Stimulated activated CD8-positive, alpha-beta memory T cell treated with anti-CD3 and anti-CD28 coated beads, Interleukin-2, amount 100 ng/mL, for 1 hour (primary cell): Measurements from ENCODE around the gene MSRB1.
"Not testable (repeated sequence)": the region's sequence is repeated elsewhere in the genome, so short reads cannot be mapped to it uniquely, and the experiment has no call there.

Experiments used
- DNase-seq, 2 donors: peaks; one replicate each; pipeline ENCODE4 v3.0.0-alpha.2; 2020; ENCODE audit warnings: low read depth in 2 of 2

MSRB1 gene

DNA sequence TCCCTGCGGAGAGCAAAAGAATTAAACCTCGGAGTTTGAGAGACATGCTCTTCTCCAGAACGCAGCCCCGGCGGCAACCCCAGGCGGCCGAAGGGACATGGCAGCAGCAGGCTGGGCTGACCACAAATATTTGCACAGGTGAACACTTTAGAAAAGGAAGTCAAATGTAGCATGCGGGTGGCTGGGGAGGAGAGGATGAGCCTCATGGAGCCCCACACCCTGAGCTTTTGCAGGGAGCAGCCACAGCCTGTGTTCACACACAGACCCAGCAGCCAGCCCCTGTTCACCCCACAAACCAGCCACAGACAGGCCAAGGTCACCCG lies 42.6 kb downstream of the MSRB1 start:
- DNase-seq, result no peak

DNA sequence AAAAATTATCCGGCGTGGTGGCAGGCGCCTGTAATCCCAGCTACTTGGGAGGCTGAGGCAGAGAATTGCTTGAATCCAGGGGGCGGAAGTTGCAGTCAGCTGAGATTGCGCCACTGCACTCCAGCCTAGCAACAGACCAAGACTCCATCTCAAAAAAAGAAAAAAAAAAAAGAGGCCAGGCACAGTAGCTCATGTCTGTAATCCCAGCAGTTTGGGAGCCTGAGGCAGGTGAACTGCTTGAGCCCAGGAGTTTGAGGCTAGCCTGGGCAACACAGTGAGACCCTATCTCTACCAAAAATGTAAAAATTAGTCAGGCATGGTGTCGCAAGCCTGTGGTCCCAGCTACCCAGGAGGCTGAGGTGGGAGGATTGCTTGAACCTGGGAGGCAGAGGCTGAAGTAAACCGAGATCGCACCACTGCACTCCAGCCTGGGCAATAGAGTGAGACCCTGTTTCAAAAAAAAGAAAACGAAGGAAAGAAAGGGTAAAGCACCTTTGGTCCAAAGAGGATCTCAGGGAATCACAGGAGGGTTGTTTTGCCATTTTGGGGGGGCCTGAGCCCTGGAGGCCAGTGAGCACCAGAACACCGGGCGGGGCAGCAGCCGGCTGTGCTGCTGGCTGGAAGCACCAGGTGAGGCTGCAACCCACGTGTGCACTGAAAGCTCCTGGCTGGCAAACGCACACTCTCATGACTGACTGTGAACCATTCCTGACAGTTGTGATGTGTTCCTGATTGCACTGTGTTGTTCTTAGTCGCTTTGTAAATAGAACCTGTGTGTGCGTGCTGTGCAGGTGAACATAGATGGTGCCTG lies 43.2 kb downstream of the MSRB1 start:
- no peak for DNase-seq

DNA sequence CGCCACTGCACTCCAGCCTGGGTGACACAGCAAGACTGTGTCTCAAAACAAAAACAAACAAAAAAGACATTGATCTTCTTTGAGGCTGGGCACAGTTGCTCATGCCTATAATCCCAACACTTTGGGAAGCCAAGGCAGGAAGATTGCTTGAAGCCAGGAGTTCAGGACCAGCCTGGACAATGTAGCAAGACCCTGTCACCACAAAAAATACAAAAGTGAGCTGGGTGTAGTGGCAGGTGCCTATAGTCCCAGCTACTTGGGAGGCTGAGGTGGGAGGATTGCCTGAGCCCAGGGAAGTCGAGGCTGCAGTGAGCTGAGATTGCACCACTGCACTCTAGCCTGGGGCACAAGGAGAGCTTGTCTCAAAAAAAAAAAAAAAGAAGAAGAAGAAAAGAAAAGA lies 45.3 kb downstream of the MSRB1 start:
- DNase-seq, result not testable (repeated sequence)

DNA sequence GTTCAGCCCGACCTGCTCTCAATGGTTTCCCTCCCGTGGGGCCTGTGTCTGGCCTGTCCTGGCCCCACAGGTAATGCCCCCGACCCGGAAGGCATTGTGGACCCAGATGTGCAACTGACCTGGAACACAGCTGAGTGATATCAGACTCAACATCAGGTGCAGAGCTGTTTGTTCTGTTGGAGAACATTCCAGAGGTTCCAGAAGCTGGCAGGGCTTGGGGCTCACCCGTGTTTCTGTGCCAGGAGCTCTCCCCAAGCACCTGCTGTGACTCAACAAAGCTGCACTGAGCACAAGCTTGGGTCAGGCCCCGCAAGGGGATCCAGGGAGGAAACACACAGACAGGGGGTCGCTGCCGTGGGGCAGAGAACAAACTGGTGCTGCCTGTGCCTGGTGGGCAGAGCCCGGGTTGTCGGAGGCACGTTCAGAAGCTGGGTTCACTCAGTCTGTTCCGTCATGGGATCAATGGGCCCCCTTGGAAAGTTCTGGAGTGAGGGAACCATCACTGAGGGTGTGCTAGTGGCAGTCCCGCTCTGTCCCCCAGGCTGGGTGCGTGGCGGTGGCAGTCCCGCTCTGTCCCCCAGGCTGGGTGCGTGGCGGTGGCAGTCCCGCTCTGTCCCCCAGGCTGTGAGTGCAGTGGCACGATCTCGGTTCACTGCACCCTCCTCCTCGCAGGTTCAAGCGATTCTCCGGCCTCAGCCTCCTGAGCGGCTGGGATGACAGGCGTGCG lies 46.9 kb downstream of the MSRB1 start:
- no peak for DNase-seq

DNA sequence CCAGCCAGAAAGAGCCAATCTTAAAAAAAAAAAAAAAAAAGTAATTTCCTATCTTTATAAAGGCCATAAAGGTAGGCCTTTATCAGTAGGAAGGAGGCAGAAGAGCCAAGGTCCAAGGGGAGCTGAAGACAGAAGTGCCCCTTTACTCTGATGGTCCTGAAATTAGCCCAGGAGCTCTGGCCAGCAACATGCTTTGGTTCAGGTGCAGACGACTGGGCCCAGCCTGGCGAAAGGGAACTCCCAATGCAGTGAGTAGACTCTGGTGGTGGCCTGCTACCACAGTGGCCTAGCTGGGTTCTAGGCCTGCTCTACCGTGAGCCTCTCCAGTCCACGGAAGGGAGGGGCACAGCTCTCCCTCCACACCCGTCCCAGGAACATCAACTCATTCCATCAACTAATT lies 47.9 kb downstream of the MSRB1 start:
- DNase-seq, result no peak

DNA sequence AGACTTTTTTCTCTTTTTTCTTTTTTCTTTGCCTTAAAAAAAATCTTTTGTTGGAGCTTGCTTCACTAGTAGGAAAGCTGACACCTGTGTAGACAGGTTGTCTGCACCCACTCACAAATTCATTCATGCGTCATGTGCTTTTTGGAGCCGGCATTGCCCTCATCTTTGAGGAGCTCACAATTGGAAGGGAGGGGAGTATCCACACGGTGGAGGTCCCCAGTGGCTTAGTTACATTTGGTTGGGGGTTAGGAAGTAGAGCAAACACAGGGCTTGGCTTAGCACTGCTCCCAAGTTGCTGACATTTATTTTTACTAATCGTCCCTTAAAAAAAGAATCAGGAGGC lies 52.3 kb downstream of the MSRB1 start:
- DNase-seq, result no peak

DNA sequence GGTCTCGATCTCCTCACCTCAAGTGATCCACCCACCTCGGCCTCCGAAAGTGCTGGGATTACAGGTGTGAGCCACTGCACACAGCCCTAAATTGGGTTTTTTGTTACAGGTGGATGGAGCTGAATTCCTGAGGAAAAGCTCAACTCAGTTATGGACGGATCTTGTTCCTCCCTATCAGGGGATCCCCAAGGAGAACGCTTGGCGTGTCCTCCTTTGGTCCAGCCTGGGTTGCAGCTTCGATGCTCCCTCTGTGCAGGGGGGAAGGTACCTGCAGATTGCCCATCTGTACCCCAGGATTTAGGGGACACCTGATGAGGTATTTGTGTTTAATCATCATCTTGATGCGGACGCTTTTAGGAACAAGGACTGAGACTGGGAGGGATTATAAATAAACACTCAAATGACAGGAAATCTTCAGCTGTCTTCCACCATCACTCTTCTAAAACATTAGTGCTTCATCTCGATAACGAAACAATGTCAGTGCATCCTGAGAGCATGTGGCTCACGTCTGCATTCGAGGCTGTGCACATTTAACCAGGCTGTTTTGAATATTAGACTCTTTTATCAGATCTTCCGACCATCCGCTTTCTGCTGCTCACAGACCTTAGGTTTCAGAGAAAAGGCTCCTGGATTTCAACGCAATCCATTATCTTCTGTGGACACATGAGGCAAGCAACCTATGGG lies 52.8 kb downstream of the MSRB1 start:
- no peak for DNase-seq
